ENCODE measurements around the gene PLAU. TPM values are rescaled to one million over a fixed set of nuclear protein-coding genes. Genes with fewer than 3 reads are reported as not detected.

PLAU gene
- total and polyA plus RNA-seq, 9 of the 15 experiments (the other 6 are each of a cell fraction or from before 2014, with no cell fraction given): 2.1 to 16.9 (median 3.3) TPM

- Histone ChIP-seq H3K27ac (ENCODE audit: extremely low read depth, low read depth, low read length) (peak overlapping the region; percentile 68), H3K79me2 (ENCODE audit: control insufficient read depth, insufficient read depth, low read length) (no peaks in the 10 kb centered on the region), H3K27me3 (ENCODE audit: control insufficient read depth in 2 of 2, insufficient read depth in 2 of 2, low read length in 2 of 2) (no peaks in the 10 kb centered on the region), H3K9me3 (replicated peaks; ENCODE audit: control insufficient read depth, insufficient read depth, low read depth, low read length) (peaks cover 5% of the 10 kb centered on the region; the same call in 1 of the 2 replicates), H3K9me1 (ENCODE audit: control insufficient read depth, insufficient read depth, low read length) (no peaks in the 10 kb centered on the region), H3K9ac (ENCODE audit: insufficient read depth in 1 of 2, low read depth in 2 of 2, low read length in 2 of 2) (peak overlapping the region; percentile 37 to 83; a peak in 3 of 4 replicates), H3K36me3 (ENCODE audit: control insufficient read depth, insufficient read depth, low read length) (no peaks in the 10 kb centered on the region), H3K4me1 (replicated peaks in 1 of 2; ENCODE audit: control insufficient read depth in 2 of 2, insufficient read depth in 2 of 2, low read length in 2 of 2) (peaks cover 20 to 36% of the 10 kb centered on the region in 2 experiments), H2AFZ (ENCODE audit: low read depth, low read length) (peak overlapping the region; percentile 81), H3K4me2 (ENCODE audit: insufficient read depth, low read length) (peak overlapping the region; percentile 22), H4K20me1 (replicated peaks; ENCODE audit: control insufficient read depth, insufficient read depth, low read length) (no peaks in the 10 kb centered on the region), H3K4me3 (no peak overlapping the region)
- ChIA-PET CTCF (ENCODE audit: low intra/inter-chr PET ratio) (no interaction called here), POLR2A (interaction anchor here (0.6 to 1.9 kb wide), 7 partner anchors 9 to 77 kb away, joined by 3 to 8 read pairs (median 5); no protein-coding TSS in a partner anchor)
- ATAC-seq (peak; percentile 73), FAIRE-seq (peak; percentile 64), DNase-seq (ENCODE audit: extremely low read depth in 1 of 4, low spot score in 3 of 4) (peak; percentile 77 to 87 (median 84))
- 46% methylated on average over 13 of the region's 13 CpGs for WGBS (ENCODE audit: insufficient coverage, low coverage, missing lambda C conversion rate)
- BruUV-seq (replicated peaks): no TSS peak
- intact Hi-C loops (cut with micrococcal nuclease): loop anchor here (5.0 kb wide), 1 partner anchor 160 kb away; a partner anchor contains a TSS
- in situ Hi-C loops (cut with MboI): loop anchor here (10.0 kb wide), 1 partner anchor 47 kb away; no protein-coding TSS in a partner anchor
- TF ChIP-seq BRF1 (IDR thresholded peaks at IDR 0.05; ENCODE audit: borderline replicate concordance, extremely low read depth, insufficient read length) (no peak), HSF4 (CRISPR knock-in tag; IDR thresholded peaks at IDR 0.05; ENCODE audit: borderline replicate concordance) (no peak), ZNF79 (CRISPR knock-in tag; IDR thresholded peaks at IDR 0.05; ENCODE audit: low read depth) (no peak), CXXC5 (CRISPR knock-in tag; IDR thresholded peaks at IDR 0.05) (peak; percentile 58), MBD2 (IDR thresholded peaks at IDR 0.05; ENCODE audit: borderline replicate concordance, low read depth) (no peak), TSC22D4 (tag; IDR thresholded peaks at IDR 0.05) (no peak), E2F3 (CRISPR knock-in tag; IDR thresholded peaks at IDR 0.05) (no peak), PTRF (tag; IDR thresholded peaks at IDR 0.05) (no peak), NFE2 (IDR thresholded peaks at IDR 0.05; ENCODE audit: low read depth) (peak; percentile 98), U2AF2 (optimal IDR thresholded peaks at IDR 0.05; ENCODE audit: low read depth, low read length) (no peak), HDGF (IDR thresholded peaks at IDR 0.05) (0 out of 2 replicates have a peak, but pooled peaks have one; percentile 25), HNRNPUL1 (IDR thresholded peaks at IDR 0.05; ENCODE audit: low read length) (no peak), CREM (IDR thresholded peaks at IDR 0.05; ENCODE audit: low read depth) (0 out of 2 replicates have a peak, but pooled peaks have one; percentile 18), FOXK2 (conservative IDR thresholded peaks at IDR 0.05 in 1 of 2, IDR thresholded peaks at IDR 0.05 in 1 of 2; ENCODE audit: low read depth in 2 of 2) (no peak), ZKSCAN1 (IDR thresholded peaks at IDR 0.05; ENCODE audit: low read depth, low read length) (no peak), CBX1 (IDR thresholded peaks at IDR 0.05; ENCODE audit: low read depth) (no peak), POLR2B (IDR thresholded peaks at IDR 0.05; ENCODE audit: low read depth, partially characterized antibody) (no peak), TCF3 (CRISPR knock-in tag; IDR thresholded peaks at IDR 0.05) (no peak), SPI1 (IDR thresholded peaks at IDR 0.05; ENCODE audit: borderline replicate concordance, low read depth, low read length) (peak; percentile 49; the same call in 1 of the 2 replicates), DPF2 (IDR thresholded peaks at IDR 0.05) (peak; percentile 86), TAF15 (IDR thresholded peaks at IDR 0.05; ENCODE audit: low read depth, low read length) (no peak), TAL1 (IDR thresholded peaks at IDR 0.05) (0 out of 2 replicates have a peak, but pooled peaks have one; percentile 5)
- TF ChIP-seq, protein P1, sequence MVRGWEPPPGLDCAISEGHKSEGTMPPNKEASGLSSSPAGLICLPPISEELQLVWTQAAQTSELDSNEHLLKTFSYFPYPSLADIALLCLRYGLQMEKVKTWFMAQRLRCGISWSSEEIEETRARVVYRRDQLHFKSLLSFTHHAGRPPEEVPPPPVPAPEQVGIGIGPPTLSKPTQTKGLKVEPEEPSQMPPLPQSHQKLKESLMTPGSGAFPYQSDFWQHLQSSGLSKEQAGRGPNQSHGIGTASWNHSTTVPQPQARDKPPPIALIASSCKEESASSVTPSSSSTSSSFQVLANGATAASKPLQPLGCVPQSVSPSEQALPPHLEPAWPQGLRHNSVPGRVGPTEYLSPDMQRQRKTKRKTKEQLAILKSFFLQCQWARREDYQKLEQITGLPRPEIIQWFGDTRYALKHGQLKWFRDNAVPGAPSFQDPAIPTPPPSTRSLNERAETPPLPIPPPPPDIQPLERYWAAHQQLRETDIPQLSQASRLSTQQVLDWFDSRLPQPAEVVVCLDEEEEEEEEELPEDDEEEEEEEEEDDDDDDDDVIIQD (CRISPR knock-in tag; IDR thresholded peaks at IDR 0.05): no peak
These were observed 21.1 kb downstream of the PLAU start for GRCh38 chr10:73931767-73932619.

All from K562 (cell line).